ENCODE results near the gene SARM1.

Gene SARM1

DNA sequence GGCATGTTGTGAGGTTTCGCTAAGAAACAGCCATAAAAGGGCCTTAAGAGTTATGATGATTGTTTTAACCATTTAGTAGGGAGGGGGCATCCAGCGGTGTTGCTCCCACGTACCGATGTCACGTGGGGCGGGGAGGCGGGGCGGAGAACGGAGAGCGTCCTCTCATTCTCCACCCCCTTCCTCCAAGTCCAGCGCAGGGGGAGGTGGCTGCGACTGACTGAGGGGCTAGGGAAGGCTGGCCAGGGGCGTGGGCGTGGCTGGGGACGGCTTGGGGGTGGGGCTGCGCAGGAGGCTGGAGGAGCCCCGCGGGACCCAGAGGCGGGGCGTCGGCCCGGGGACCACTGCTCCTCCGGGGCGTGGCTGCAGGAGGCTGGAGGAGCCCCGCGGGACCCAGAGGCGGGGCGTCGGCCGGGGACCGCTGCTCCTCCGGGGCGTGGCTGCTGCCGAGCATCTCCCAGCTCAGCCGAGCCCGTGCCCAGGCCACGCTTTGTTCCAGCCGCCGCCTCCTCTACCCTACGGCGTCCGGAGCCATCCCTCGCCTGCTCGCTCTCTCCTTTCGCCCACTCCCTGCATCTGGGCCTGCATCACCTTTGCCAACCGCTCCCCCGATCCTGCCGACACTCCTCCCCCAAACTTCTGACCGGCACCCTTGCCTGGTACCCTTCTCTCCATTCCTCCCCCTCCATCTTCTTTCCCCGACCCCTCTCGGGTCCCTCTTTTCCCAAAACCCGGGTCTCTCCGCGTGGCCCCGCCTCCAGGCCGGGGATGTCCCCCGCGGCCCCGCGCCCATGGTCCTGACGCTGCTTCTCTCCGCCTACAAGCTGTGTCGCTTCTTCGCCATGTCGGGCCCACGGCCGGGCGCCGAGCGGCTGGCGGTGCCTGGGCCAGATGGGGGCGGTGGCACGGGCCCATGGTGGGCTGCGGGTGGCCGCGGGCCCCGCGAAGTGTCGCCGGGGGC lies at the start of gene SARM1:
SARM1 (plus strand) TSS at position 450 of the 958 bp plus-strand sequence; CDS start at position 789, 339 bp downstream.
- Histone ChIP-seq H3K27ac (ENCODE audit: low read depth in 2 of 2, low read length in 2 of 2) (peak within 1 kb of the TSS; percentile 23 to 56), H3K36me3 (ENCODE audit: control insufficient read depth in 2 of 2, insufficient read depth in 2 of 2, low read length in 2 of 2) (no peaks in the 10 kb centered on the region), H3K4me1 (ENCODE audit: control insufficient read depth in 2 of 2, insufficient read depth in 2 of 2, low read length in 2 of 2) (peaks cover 7 to 9% of the 10 kb centered on the region in 2 donors), H3K27me3 (ENCODE audit: control insufficient read depth in 2 of 2, insufficient read depth in 2 of 2, low read length in 2 of 2) (peaks cover 7 to 9% of the 10 kb centered on the region in 2 donors), H3K9ac (ENCODE audit: low read depth in 1 of 2, low read length in 2 of 2) (peak within 1 kb of the TSS; percentile 17 to 49), H3K4me3 (ENCODE audit: low read length in 2 of 2) (peak within 1 kb of the TSS; percentile 61 to 69), H3K9me3 (ENCODE audit: control insufficient read depth in 2 of 2, low read length in 2 of 2) (no peaks in the 10 kb centered on the region)

- H3K36me3 ChIP-seq (ENCODE audit: control insufficient read depth in 2 of 2, insufficient read depth in 2 of 2, low read length in 2 of 2), result peaks cover 10 to 20% of the 10 kb centered on the region in 2 donors
- H3K4me1 ChIP-seq (ENCODE audit: control insufficient read depth in 2 of 2, insufficient read depth in 2 of 2, low read length in 2 of 2), result peaks cover 9 to 15% of the 10 kb centered on the region in 2 donors
- H3K9ac ChIP-seq (ENCODE audit: low read depth in 1 of 2, low read length in 2 of 2), result no peak overlapping the region
- H3K9me3 ChIP-seq (ENCODE audit: control insufficient read depth in 2 of 2, low read length in 2 of 2), result no peaks in the 10 kb centered on the region
- H3K27ac ChIP-seq (ENCODE audit: low read depth in 2 of 2, low read length in 2 of 2), result no peak overlapping the region
- H3K4me3 ChIP-seq (ENCODE audit: low read length in 2 of 2), result no peak overlapping the region
- no peaks in the 10 kb centered on the region for H3K27me3 ChIP-seq (ENCODE audit: control insufficient read depth in 2 of 2, insufficient read depth in 2 of 2, low read length in 2 of 2)
Measured at GRCh38 chr17:28324267-28324745, 47.2 kb upstream of the SARM1 start.

DNA sequence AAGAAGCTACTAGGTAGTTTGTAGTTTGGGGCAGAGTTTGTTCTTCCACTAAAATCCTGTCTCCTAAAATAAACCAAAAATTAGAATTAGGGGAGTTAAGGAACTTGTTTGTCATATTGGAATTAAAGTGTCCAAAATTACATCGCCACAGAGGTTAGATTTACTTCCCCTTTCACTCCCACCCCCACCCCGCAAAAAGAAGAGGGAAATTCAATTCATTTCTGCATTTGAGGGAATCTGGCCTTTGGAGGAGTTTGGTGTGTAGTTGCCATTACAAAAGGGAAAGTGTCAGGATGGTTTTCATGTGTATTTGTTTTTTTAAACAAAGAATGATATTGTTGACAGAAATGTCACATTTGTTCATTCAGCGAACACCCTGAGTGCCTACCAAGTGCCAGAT lies 46.7 kb upstream of the SARM1 start:
- H3K27me3 ChIP-seq (ENCODE audit: control insufficient read depth in 2 of 2, insufficient read depth in 2 of 2, low read length in 2 of 2), result no peaks in the 10 kb centered on the region
- no peak overlapping the region for H3K9ac ChIP-seq (ENCODE audit: low read depth in 1 of 2, low read length in 2 of 2)
- no peak overlapping the region for H3K4me3 ChIP-seq (ENCODE audit: low read length in 2 of 2)
- peaks cover 11 to 23% of the 10 kb centered on the region in 2 donors for H3K36me3 ChIP-seq (ENCODE audit: control insufficient read depth in 2 of 2, insufficient read depth in 2 of 2, low read length in 2 of 2)
- no peak overlapping the region for H3K27ac ChIP-seq (ENCODE audit: low read depth in 2 of 2, low read length in 2 of 2)
- H3K9me3 ChIP-seq (ENCODE audit: control insufficient read depth in 2 of 2, low read length in 2 of 2), result no peaks in the 10 kb centered on the region
- peaks cover 9 to 10% of the 10 kb centered on the region in 2 donors for H3K4me1 ChIP-seq (ENCODE audit: control insufficient read depth in 2 of 2, insufficient read depth in 2 of 2, low read length in 2 of 2)

DNA sequence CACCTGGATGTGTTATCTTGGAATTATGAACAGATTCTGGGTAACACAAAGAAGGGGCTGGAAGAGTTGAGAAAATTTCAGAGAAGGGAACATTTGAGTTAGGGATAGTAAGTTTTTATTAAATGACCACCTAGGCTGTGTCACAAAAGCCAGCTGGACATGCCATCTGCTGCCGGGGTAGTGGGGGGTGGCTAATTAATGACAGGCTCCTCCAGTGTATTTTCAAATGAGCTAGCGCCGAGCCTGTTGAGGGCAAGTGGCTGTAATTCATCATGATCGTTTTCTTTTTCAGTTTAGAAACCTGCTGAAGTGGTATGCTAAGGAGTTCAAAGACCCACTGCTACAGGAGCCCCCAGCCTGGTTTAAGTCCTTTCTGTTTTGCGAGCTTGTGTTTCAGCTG lies 46.3 kb upstream of the SARM1 start:
- H3K27ac ChIP-seq (ENCODE audit: low read depth in 2 of 2, low read length in 2 of 2), result no peak overlapping the region
- peaks cover 11 to 24% of the 10 kb centered on the region in 2 donors for H3K36me3 ChIP-seq (ENCODE audit: control insufficient read depth in 2 of 2, insufficient read depth in 2 of 2, low read length in 2 of 2)
- no peaks in the 10 kb centered on the region for H3K27me3 ChIP-seq (ENCODE audit: control insufficient read depth in 2 of 2, insufficient read depth in 2 of 2, low read length in 2 of 2)
- H3K4me1 ChIP-seq (ENCODE audit: control insufficient read depth in 2 of 2, insufficient read depth in 2 of 2, low read length in 2 of 2), result peaks cover 6 to 9% of the 10 kb centered on the region in 2 donors
- H3K9ac ChIP-seq (ENCODE audit: low read depth in 1 of 2, low read length in 2 of 2), result no peak overlapping the region
- H3K4me3 ChIP-seq (ENCODE audit: low read length in 2 of 2), result no peak overlapping the region
- no peaks in the 10 kb centered on the region for H3K9me3 ChIP-seq (ENCODE audit: control insufficient read depth in 2 of 2, low read length in 2 of 2)

- H3K9me3 ChIP-seq (ENCODE audit: control insufficient read depth in 2 of 2, low read length in 2 of 2), result no peaks in the 10 kb centered on the region
- no peak overlapping the region for H3K9ac ChIP-seq (ENCODE audit: low read depth in 1 of 2, low read length in 2 of 2)
- no peaks in the 10 kb centered on the region for H3K27me3 ChIP-seq (ENCODE audit: control insufficient read depth in 2 of 2, insufficient read depth in 2 of 2, low read length in 2 of 2)
- no peak overlapping the region for H3K4me3 ChIP-seq (ENCODE audit: low read length in 2 of 2)
- peaks cover 18 to 32% of the 10 kb centered on the region in 2 donors for H3K36me3 ChIP-seq (ENCODE audit: control insufficient read depth in 2 of 2, insufficient read depth in 2 of 2, low read length in 2 of 2)
- H3K4me1 ChIP-seq (ENCODE audit: control insufficient read depth in 2 of 2, insufficient read depth in 2 of 2, low read length in 2 of 2), result peaks cover 2 to 9% of the 10 kb centered on the region in 2 donors
- H3K27ac ChIP-seq (ENCODE audit: low read depth in 2 of 2, low read length in 2 of 2), result no peak overlapping the region
Measured at GRCh38 chr17:28326114-28326513, 45.4 kb upstream of the SARM1 start.

DNA sequence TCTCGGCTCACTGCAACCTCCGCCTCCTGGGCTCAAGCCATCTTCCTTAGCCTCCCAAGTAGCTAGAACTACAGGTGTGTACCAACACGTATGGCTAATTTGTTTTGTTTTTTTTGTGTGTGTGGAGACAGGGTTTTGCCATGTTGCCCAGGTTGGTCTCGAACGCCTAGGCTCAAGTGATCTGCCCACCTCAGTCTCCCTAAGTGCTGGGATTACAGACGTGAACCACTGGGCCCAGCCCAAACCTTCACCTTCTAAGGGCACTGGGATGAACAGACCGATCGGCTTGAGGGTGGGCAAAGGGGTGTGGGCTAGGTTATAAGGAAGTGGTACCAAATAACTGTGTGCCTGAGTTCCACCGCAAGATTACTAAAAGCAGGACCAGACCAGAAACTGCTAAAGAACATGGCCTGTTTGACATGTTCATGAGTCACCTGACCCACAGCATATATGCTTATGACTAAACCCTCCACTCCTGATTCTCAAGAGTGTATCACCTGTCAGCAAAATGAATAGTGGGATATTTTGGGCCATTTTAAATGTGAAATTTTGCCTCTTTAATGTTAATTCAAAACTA lies 44.4 kb upstream of the SARM1 start:
- peaks cover 2 to 9% of the 10 kb centered on the region in 2 donors for H3K4me1 ChIP-seq (ENCODE audit: control insufficient read depth in 2 of 2, insufficient read depth in 2 of 2, low read length in 2 of 2)
- peaks cover 28 to 40% of the 10 kb centered on the region in 2 donors for H3K36me3 ChIP-seq (ENCODE audit: control insufficient read depth in 2 of 2, insufficient read depth in 2 of 2, low read length in 2 of 2)
- no peak overlapping the region for H3K4me3 ChIP-seq (ENCODE audit: low read length in 2 of 2)
- H3K9ac ChIP-seq (ENCODE audit: low read depth in 1 of 2, low read length in 2 of 2), result no peak overlapping the region
- no peaks in the 10 kb centered on the region for H3K9me3 ChIP-seq (ENCODE audit: control insufficient read depth in 2 of 2, low read length in 2 of 2)
- H3K27me3 ChIP-seq (ENCODE audit: control insufficient read depth in 2 of 2, insufficient read depth in 2 of 2, low read length in 2 of 2), result no peaks in the 10 kb centered on the region
- no peak overlapping the region for H3K27ac ChIP-seq (ENCODE audit: low read depth in 2 of 2, low read length in 2 of 2)

GRCh38 chr17:28327709-28328108 lies 43.8 kb upstream of the SARM1 start:
- Histone ChIP-seq H3K4me1 (ENCODE audit: control insufficient read depth in 2 of 2, insufficient read depth in 2 of 2, low read length in 2 of 2) (peaks cover 2 to 9% of the 10 kb centered on the region in 2 donors), H3K27ac (ENCODE audit: low read depth in 2 of 2, low read length in 2 of 2) (no peak overlapping the region), H3K27me3 (ENCODE audit: control insufficient read depth in 2 of 2, insufficient read depth in 2 of 2, low read length in 2 of 2) (no peaks in the 10 kb centered on the region), H3K4me3 (ENCODE audit: low read length in 2 of 2) (no peak overlapping the region), H3K9ac (ENCODE audit: low read depth in 1 of 2, low read length in 2 of 2) (no peak overlapping the region), H3K9me3 (ENCODE audit: control insufficient read depth in 2 of 2, low read length in 2 of 2) (no peaks in the 10 kb centered on the region), H3K36me3 (ENCODE audit: control insufficient read depth in 2 of 2, insufficient read depth in 2 of 2, low read length in 2 of 2) (peaks cover 30 to 41% of the 10 kb centered on the region in 2 donors)

GRCh38 chr17:28328325-28328724 lies 43.2 kb upstream of the SARM1 start:
- H3K27me3 ChIP-seq (ENCODE audit: control insufficient read depth in 2 of 2, insufficient read depth in 2 of 2, low read length in 2 of 2), result no peaks in the 10 kb centered on the region
- H3K36me3 ChIP-seq (ENCODE audit: control insufficient read depth in 2 of 2, insufficient read depth in 2 of 2, low read length in 2 of 2), result peaks cover 30 to 41% of the 10 kb centered on the region in 2 donors
- H3K4me1 ChIP-seq (ENCODE audit: control insufficient read depth in 2 of 2, insufficient read depth in 2 of 2, low read length in 2 of 2), result peaks cover 2 to 9% of the 10 kb centered on the region in 2 donors
- H3K4me3 ChIP-seq (ENCODE audit: low read length in 2 of 2), result no peak overlapping the region
- H3K9me3 ChIP-seq (ENCODE audit: control insufficient read depth in 2 of 2, low read length in 2 of 2), result no peaks in the 10 kb centered on the region
- H3K27ac ChIP-seq (ENCODE audit: low read depth in 2 of 2, low read length in 2 of 2), result no peak overlapping the region
- no peak overlapping the region for H3K9ac ChIP-seq (ENCODE audit: low read depth in 1 of 2, low read length in 2 of 2)

GRCh38 chr17:28330671-28331070 lies 40.8 kb upstream of the SARM1 start:
- Histone ChIP-seq H3K27ac (ENCODE audit: low read depth in 2 of 2, low read length in 2 of 2) (no peak overlapping the region), H3K4me1 (ENCODE audit: control insufficient read depth in 2 of 2, insufficient read depth in 2 of 2, low read length in 2 of 2) (peaks cover 9 to 11% of the 10 kb centered on the region in 2 donors), H3K9me3 (ENCODE audit: control insufficient read depth in 2 of 2, low read length in 2 of 2) (no peaks in the 10 kb centered on the region), H3K9ac (ENCODE audit: low read depth in 1 of 2, low read length in 2 of 2) (no peak overlapping the region), H3K36me3 (ENCODE audit: control insufficient read depth in 2 of 2, insufficient read depth in 2 of 2, low read length in 2 of 2) (peaks cover 30 to 41% of the 10 kb centered on the region in 2 donors), H3K4me3 (ENCODE audit: low read length in 2 of 2) (no peak overlapping the region), H3K27me3 (ENCODE audit: control insufficient read depth in 2 of 2, insufficient read depth in 2 of 2, low read length in 2 of 2) (no peaks in the 10 kb centered on the region)

DNA sequence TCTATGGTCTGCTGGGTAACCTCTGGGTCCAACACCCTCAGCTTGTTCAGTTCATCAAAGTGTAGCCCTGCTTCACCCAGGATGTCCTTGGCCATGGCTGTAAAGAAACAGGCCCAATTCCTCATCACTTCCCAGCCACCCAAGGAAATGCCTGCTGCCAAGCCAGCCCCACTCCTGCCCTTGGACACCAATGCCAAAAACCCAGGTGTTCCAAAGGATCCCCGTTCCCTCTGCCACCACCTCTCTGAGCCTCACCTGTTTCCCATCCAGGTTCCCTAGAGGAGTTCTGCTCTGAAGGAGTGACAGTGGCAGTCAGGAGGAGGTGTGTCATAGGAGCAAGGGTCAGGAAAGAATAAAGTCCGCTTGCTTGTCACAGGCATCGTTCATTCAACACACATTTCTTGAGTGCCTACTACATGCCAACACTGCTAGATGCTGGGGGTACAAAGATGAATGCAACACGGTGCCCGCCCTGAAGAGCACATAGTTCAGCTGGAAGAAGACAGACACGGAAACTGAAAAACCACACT lies 39.5 kb upstream of the SARM1 start:
- Histone ChIP-seq H3K27ac (ENCODE audit: low read depth in 2 of 2, low read length in 2 of 2) (no peak overlapping the region), H3K36me3 (ENCODE audit: control insufficient read depth in 2 of 2, insufficient read depth in 2 of 2, low read length in 2 of 2) (peaks cover 30 to 41% of the 10 kb centered on the region in 2 donors), H3K4me3 (ENCODE audit: low read length in 2 of 2) (no peak overlapping the region), H3K9ac (ENCODE audit: low read depth in 1 of 2, low read length in 2 of 2) (no peak overlapping the region), H3K9me3 (ENCODE audit: control insufficient read depth in 2 of 2, low read length in 2 of 2) (no peaks in the 10 kb centered on the region), H3K4me1 (ENCODE audit: control insufficient read depth in 2 of 2, insufficient read depth in 2 of 2, low read length in 2 of 2) (peaks cover 17 to 19% of the 10 kb centered on the region in 2 donors), H3K27me3 (ENCODE audit: control insufficient read depth in 2 of 2, insufficient read depth in 2 of 2, low read length in 2 of 2) (no peaks in the 10 kb centered on the region)
